ENCODE measurements around the gene TBC1D8. TPM values are rescaled to one million over a fixed set of nuclear protein-coding genes. Genes with fewer than 3 reads are reported as not detected.

Gene TBC1D8
- total and polyA plus RNA-seq, 2 of the 13 experiments (the other 11 are each of a cell fraction or from before 2014, with no cell fraction given) = 45.1 to 95.4 TPM

GRCh38 chr2:101120124-101120996 is 30.8 kb downstream of the TBC1D8 start (continued):
- TF ChIP-seq, protein P1, sequence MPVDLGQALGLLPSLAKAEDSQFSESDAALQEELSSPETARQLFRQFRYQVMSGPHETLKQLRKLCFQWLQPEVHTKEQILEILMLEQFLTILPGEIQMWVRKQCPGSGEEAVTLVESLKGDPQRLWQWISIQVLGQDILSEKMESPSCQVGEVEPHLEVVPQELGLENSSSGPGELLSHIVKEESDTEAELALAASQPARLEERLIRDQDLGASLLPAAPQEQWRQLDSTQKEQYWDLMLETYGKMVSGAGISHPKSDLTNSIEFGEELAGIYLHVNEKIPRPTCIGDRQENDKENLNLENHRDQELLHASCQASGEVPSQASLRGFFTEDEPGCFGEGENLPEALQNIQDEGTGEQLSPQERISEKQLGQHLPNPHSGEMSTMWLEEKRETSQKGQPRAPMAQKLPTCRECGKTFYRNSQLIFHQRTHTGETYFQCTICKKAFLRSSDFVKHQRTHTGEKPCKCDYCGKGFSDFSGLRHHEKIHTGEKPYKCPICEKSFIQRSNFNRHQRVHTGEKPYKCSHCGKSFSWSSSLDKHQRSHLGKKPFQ (CRISPR knock-in tag; IDR thresholded peaks at IDR 0.05; ENCODE audit: insufficient replicate concordance) = no peak
- peak; percentile 49; the same call in 1 of the 2 replicates for TF ChIP-seq RAD21 (CRISPR knock-in tag; IDR thresholded peaks at IDR 0.05)
- 0 out of 2 replicates have a peak, but pooled peaks have one; percentile 15 for TF ChIP-seq NCOA5 (CRISPR knock-in tag; IDR thresholded peaks at IDR 0.05)
- TF ChIP-seq ZNF761 (CRISPR knock-in tag; conservative IDR thresholded peaks at IDR 0.05) = peak; percentile 81
- TF ChIP-seq NFKBIZ (CRISPR knock-in tag; IDR thresholded peaks at IDR 0.05) = 0 out of 2 replicates have a peak, but pooled peaks have one; percentile 36
- TF ChIP-seq, protein P2, sequence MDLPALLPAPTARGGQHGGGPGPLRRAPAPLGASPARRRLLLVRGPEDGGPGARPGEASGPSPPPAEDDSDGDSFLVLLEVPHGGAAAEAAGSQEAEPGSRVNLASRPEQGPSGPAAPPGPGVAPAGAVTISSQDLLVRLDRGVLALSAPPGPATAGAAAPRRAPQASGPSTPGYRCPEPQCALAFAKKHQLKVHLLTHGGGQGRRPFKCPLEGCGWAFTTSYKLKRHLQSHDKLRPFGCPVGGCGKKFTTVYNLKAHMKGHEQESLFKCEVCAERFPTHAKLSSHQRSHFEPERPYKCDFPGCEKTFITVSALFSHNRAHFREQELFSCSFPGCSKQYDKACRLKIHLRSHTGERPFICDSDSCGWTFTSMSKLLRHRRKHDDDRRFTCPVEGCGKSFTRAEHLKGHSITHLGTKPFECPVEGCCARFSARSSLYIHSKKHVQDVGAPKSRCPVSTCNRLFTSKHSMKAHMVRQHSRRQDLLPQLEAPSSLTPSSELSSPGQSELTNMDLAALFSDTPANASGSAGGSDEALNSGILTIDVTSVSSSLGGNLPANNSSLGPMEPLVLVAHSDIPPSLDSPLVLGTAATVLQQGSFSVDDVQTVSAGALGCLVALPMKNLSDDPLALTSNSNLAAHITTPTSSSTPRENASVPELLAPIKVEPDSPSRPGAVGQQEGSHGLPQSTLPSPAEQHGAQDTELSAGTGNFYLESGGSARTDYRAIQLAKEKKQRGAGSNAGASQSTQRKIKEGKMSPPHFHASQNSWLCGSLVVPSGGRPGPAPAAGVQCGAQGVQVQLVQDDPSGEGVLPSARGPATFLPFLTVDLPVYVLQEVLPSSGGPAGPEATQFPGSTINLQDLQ (CRISPR knock-in tag; IDR thresholded peaks at IDR 0.05) = no peak; the same call in 1 of the 2 replicates
- peak; percentile 80 for TF ChIP-seq ARNTL (CRISPR knock-in tag; IDR thresholded peaks at IDR 0.05)
- TF ChIP-seq, protein P3, sequence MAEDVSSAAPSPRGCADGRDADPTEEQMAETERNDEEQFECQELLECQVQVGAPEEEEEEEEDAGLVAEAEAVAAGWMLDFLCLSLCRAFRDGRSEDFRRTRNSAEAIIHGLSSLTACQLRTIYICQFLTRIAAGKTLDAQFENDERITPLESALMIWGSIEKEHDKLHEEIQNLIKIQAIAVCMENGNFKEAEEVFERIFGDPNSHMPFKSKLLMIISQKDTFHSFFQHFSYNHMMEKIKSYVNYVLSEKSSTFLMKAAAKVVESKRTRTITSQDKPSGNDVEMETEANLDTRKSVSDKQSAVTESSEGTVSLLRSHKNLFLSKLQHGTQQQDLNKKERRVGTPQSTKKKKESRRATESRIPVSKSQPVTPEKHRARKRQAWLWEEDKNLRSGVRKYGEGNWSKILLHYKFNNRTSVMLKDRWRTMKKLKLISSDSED (CRISPR knock-in tag; IDR thresholded peaks at IDR 0.05) = no peak
- TF ChIP-seq ZNF816 (CRISPR knock-in tag; IDR thresholded peaks at IDR 0.05; ENCODE audit: borderline replicate concordance) = no peak; the same call in 1 of the 2 replicates
- TF ChIP-seq LRRFIP1 (CRISPR knock-in tag; conservative IDR thresholded peaks at IDR 0.05) = no peak
- no peak for TF ChIP-seq ZNF577 (CRISPR knock-in tag; IDR thresholded peaks at IDR 0.05; ENCODE audit: borderline replicate concordance, low read depth)
- TF ChIP-seq, protein P4, sequence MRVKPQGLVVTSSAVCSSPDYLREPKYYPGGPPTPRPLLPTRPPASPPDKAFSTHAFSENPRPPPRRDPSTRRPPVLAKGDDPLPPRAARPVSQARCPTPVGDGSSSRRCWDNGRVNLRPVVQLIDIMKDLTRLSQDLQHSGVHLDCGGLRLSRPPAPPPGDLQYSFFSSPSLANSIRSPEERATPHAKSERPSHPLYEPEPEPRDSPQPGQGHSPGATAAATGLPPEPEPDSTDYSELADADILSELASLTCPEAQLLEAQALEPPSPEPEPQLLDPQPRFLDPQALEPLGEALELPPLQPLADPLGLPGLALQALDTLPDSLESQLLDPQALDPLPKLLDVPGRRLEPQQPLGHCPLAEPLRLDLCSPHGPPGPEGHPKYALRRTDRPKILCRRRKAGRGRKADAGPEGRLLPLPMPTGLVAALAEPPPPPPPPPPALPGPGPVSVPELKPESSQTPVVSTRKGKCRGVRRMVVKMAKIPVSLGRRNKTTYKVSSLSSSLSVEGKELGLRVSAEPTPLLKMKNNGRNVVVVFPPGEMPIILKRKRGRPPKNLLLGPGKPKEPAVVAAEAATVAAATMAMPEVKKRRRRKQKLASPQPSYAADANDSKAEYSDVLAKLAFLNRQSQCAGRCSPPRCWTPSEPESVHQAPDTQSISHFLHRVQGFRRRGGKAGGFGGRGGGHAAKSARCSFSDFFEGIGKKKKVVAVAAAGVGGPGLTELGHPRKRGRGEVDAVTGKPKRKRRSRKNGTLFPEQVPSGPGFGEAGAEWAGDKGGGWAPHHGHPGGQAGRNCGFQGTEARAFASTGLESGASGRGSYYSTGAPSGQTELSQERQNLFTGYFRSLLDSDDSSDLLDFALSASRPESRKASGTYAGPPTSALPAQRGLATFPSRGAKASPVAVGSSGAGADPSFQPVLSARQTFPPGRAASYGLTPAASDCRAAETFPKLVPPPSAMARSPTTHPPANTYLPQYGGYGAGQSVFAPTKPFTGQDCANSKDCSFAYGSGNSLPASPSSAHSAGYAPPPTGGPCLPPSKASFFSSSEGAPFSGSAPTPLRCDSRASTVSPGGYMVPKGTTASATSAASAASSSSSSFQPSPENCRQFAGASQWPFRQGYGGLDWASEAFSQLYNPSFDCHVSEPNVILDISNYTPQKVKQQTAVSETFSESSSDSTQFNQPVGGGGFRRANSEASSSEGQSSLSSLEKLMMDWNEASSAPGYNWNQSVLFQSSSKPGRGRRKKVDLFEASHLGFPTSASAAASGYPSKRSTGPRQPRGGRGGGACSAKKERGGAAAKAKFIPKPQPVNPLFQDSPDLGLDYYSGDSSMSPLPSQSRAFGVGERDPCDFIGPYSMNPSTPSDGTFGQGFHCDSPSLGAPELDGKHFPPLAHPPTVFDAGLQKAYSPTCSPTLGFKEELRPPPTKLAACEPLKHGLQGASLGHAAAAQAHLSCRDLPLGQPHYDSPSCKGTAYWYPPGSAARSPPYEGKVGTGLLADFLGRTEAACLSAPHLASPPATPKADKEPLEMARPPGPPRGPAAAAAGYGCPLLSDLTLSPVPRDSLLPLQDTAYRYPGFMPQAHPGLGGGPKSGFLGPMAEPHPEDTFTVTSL (CRISPR knock-in tag; IDR thresholded peaks at IDR 0.05; ENCODE audit: borderline replicate concordance) = peak; percentile 90

Data from HepG2 (cell line).